Erythroblast (primary cell): ENCODE data around the gene PDAP1.

ENCODE experiments used
- GATA1 ChIP-seq: IDR thresholded peaks from 2 replicates; pipeline ENCODE4 v1.6.1; 2011; ENCODE audit warnings: low read depth, mild to moderate bottlenecking, control low read depth, low read length, moderate library complexity
- POLR2A ChIP-seq: IDR thresholded peaks from 2 replicates; pipeline ENCODE4 v1.6.1; 2011; ENCODE audit warnings: mild to moderate bottlenecking, low read length

GRCh38 chr7:99448855-99449254 is 40.5 kb upstream of the PDAP1 start:
- TF ChIP-seq POLR2A (no peak), GATA1 (no peak)
